GM18502 (cell line): ENCODE measurements around the gene HAL.

Source experiments
- ATAC-seq: cut with Tn5 transposase; IDR thresholded peaks from one replicate; pipeline ENCODE4 v1.9.1; 2021; ENCODE audit warnings: mild to moderate bottlenecking; ENCODE audit not compliant: unreplicated experiment, poor library complexity

HAL gene

GRCh38 chr12:95996034-95996658 lies at the start of gene HAL:
Gene HAL (minus strand): TSS chr12:95996344. CDS start chr12:95995910, 434 bp downstream.
- no peak for ATAC-seq

GRCh38 chr12:96045566-96045965 lies 49.4 kb upstream of the HAL start:
- no peak for ATAC-seq

GRCh38 chr12:96044943-96045290 lies 48.8 kb upstream of the HAL start:
- ATAC-seq: no peak

- no peak for ATAC-seq
These were observed 48.1 kb upstream of the HAL start for GRCh38 chr12:96044017-96044942.

GRCh38 chr12:96041181-96041580 lies 45.0 kb upstream of the HAL start:
- no peak for ATAC-seq

- no peak for ATAC-seq
These were observed 44.4 kb upstream of the HAL start for GRCh38 chr12:96040305-96041133.

GRCh38 chr12:96039516-96039915 lies 43.4 kb upstream of the HAL start:
- no peak for ATAC-seq

- ATAC-seq: no peak
These were observed 40.8 kb upstream of the HAL start for GRCh38 chr12:96036765-96037455.

- peak; percentile 93 for ATAC-seq
These were observed 39.4 kb upstream of the HAL start, which contains the start of gene LTA4H for GRCh38 chr12:96035283-96036236. Gene LTA4H (minus strand): TSS chr12:96035587. CDS start chr12:96035519, 68 bp downstream.

- ATAC-seq: peak; percentile 14
These were observed 38.6 kb upstream of the HAL start for GRCh38 chr12:96034621-96035282.

GRCh38 chr12:96033549-96034389 lies 37.6 kb upstream of the HAL start:
- ATAC-seq: no peak

- ATAC-seq: no peak
These were observed 33.7 kb upstream of the HAL start for GRCh38 chr12:96029826-96030225.

- ATAC-seq: no peak
These were observed 32.4 kb upstream of the HAL start for GRCh38 chr12:96028538-96028937.

GRCh38 chr12:96026331-96026730 lies 30.2 kb upstream of the HAL start:
- no peak for ATAC-seq

- no peak for ATAC-seq
These were observed 29.4 kb upstream of the HAL start for GRCh38 chr12:96025518-96025917.

GRCh38 chr12:96020314-96021003 lies 24.3 kb upstream of the HAL start:
- peak; percentile 96 for ATAC-seq

- ATAC-seq: no peak
These were observed 19.5 kb upstream of the HAL start for GRCh38 chr12:96015672-96016071.
